Stimulated activated CD8-positive, alpha-beta memory T cell treated with anti-CD3 and anti-CD28 coated beads, Interleukin-15, amount 100 ng/mL, for 24 hours (primary cell): Measurements from ENCODE around the gene STAB1.

Source experiments
- DNase-seq: peaks from one replicate; pipeline ENCODE4 v3.0.0-alpha.2; 2020; ENCODE audit warnings: low read depth

STAB1 gene

GRCh38 chr3:52509753-52510328 lies 14.7 kb downstream of the STAB1 start:
- no peak for DNase-seq

- no peak for DNase-seq
Observed at GRCh38 chr3:52511509-52511908, 16.4 kb downstream of the STAB1 start.

- no peak for DNase-seq
Observed at GRCh38 chr3:52512105-52512504, 17.0 kb downstream of the STAB1 start.

GRCh38 chr3:52512727-52513126 lies 17.6 kb downstream of the STAB1 start:
- no peak for DNase-seq

- DNase-seq, result no peak
Observed at GRCh38 chr3:52513281-52513680, 18.1 kb downstream of the STAB1 start.

GRCh38 chr3:52514576-52514975 lies 19.4 kb downstream of the STAB1 start:
- no peak for DNase-seq

- DNase-seq, result no peak
Observed at GRCh38 chr3:52515192-52515591, 20.1 kb downstream of the STAB1 start.

GRCh38 chr3:52516509-52517195 lies 21.5 kb downstream of the STAB1 start:
- DNase-seq, result no peak

- DNase-seq, result no peak
Observed at GRCh38 chr3:52517796-52518722, 22.9 kb downstream of the STAB1 start.

- DNase-seq, result no peak
Observed at GRCh38 chr3:52518723-52519444, 23.7 kb downstream of the STAB1 start.

GRCh38 chr3:52519445-52520140 lies 24.5 kb downstream of the STAB1 start:
- no peak for DNase-seq

GRCh38 chr3:52520141-52520667 lies 25.1 kb downstream of the STAB1 start:
- DNase-seq, result no peak

- no peak for DNase-seq
Observed at GRCh38 chr3:52520716-52521487, 25.8 kb downstream of the STAB1 start.

- no peak for DNase-seq
Observed at GRCh38 chr3:52521488-52521824, 26.3 kb downstream of the STAB1 start.

GRCh38 chr3:52521881-52522650 lies 26.9 kb downstream of the STAB1 start:
- no peak for DNase-seq

GRCh38 chr3:52522651-52523251 lies 27.6 kb downstream of the STAB1 start:
- DNase-seq, result no peak

GRCh38 chr3:52523386-52524257 lies 28.5 kb downstream of the STAB1 start:
- no peak for DNase-seq

- no peak for DNase-seq
Observed at GRCh38 chr3:52524258-52524751, 29.2 kb downstream of the STAB1 start.
